Activated T-cell treated with anti-CD3 and anti-CD28 coated beads for 48 hours (primary cell): ENCODE data around the gene CYCS.
"Not testable (repeated sequence)": the region's sequence is repeated elsewhere in the genome, so short reads cannot be mapped to it uniquely, and the experiment has no call there.

Source experiments
- DNase-seq: peaks from one replicate; pipeline ENCODE4 v3.0.0-alpha.2; 2020; ENCODE audit warnings: low read depth

Gene CYCS

DNA sequence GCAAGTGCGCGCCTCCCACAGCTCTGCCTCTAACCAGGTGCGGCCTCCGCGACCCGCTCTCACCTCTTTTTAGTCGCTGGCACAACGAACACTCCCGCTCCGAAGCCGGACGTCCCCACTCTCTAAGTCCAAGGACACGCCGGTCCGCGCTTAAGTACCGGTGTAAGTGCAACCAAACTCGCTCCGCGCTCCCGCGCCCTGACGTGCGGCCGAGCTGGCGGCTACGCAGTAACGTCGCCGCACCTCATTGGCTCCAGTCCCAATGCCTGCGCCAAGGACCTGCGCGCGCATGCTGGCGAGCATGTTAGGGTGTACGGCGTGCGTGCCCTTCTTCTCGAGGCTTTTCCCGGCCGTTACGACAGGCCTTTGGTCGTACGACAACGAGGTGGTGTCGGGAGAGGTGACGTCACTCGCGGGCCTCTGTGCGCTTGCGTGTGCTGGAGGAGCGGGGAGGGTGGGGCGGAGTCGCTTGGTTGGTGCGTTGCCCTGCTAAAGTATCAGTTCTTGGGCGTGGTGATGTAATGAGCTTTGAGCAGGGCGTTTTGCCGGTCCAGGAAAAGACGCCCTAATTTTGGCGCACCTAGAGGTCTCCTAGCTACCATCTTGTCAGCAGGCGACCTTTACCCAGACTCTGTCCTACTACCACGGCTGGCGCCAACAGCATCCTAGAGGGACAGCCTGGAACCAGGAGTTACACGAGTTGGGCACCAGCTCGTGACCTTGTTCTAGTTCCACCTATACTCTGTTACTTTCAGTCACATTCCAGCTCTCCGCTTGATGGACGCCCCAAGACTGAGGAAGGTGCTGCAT, at the start of gene CYCS:
CYCS (minus strand) TSS at position 124 of the 810 bp plus-strand sequence. CDS start 1,141 bp downstream, outside the sequence.
- peak; percentile 99 for DNase-seq

DNA sequence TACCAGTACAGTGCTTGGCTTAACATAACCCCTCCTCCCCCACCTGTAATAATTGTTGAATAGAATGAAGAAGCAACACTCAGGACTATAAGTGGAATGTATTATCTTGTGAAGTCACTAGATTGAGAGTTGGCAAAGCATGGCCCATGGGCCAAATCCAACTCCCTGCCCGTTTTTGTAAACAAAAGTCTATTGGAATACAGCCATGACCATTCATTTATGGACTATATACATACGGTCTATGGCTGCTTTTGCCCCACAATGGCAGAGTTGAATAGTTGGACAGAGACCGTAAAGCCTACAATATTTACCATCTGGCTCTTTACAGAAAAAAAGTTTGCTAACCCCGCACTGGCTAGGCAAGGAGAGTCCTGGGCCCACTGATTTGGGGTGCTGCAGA, 48.1 kb upstream of the CYCS start:
- DNase-seq = no peak

DNA sequence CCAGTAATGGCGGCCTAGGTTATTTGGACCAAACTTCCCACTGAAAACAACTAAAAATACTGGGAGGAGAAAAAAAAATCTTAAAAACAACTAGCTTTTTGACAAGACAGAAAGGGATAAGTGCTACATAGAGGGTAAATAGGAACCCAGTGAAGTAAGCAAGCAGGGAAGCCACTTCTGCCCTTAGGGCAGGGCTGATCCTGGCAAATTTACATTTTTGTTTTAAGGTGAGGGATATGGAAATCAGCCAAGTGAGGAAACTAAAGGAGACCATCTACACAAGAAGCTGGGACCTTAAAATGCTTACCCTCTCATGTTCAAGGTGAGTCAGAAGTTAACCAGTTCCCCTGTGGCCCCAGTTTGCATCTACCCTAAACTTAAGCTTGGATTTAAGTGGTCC, 46.5 kb upstream of the CYCS start:
- no peak for DNase-seq

DNA sequence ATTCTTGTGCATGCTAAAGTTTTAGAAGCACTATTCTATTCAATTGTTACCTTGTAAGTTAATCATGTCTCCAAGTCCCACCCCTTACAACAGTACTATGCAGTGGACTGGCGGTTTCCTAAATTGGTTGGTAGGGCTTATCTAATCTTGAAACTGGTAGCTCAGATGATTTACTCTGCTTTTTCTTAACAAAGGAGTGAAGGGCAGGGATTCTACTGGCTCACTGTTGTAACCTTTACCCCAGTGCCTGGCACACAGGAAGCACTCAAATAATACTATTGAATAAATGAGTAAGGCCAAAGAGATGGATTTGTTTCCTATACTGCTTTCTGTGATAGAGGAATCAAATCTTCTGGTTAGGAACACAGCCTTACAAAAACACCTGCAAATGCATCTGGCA, 46.0 kb upstream of the CYCS start:
- DNase-seq = no peak

DNA sequence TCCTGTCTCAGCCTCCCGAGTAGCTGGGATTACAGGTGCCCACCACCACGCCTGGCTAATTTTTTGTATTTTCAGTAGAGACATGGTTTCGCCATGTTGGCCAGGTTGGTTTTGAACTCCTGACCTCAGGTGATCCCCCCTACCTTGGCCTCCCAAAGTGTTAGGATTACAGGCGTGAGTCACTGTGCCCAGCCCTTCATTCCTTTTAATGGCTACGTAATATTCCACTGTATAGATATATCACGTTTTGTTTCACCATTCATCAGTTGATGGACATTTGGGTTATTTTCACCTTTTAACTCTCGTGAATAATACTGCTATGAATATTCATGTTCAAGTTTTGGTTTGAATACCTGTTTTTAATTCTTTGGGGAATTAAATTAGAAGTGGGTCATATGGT, 44.6 kb upstream of the CYCS start:
- DNase-seq = no peak

DNA sequence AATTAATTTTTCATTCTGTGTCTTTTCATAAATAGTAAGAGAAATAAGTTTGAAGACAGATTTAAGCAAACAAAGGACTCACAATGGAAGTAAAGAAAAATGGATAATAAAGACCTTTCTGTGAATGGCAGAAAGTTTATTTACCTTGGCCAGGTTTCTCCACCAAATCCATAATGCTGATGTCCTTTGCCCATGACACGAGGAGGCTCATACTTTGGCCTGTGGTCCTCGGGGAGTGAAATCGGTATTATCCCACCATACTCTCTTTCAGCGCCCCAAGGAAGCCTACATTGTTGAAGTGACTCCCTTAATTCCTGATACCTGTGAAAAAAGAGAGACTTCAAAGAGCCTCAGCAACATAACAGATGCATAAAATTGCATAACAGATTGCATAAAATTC, 43.1 kb upstream of the CYCS start:
- DNase-seq = no peak

DNA sequence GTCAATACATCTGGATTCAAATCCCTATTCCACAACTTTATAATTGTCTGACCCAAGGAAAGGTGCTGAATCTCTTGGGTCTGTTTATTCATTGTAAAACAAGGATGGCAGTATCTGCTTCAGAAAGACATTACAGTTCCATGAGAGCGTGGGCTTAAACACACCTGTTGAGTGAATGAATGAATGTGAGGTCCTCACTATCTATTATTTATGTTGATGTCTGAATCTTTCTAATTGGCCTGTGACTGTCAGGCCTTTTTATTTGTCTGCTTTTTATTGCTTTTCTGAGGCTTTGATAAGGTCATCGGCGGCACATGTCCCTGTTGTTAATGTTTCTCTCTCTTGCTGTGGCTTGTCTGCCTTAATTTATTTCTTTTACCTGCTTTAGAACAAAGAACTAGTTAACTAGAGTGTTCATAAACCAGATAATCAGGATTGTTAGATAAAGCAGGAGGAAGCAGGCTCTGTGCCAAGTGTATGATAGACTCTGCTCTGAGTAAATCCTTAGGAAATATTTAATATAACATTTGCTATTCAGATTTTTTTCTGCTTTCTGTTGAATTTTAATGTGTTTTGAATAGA, 42.3 kb upstream of the CYCS start:
- no peak for DNase-seq

DNA sequence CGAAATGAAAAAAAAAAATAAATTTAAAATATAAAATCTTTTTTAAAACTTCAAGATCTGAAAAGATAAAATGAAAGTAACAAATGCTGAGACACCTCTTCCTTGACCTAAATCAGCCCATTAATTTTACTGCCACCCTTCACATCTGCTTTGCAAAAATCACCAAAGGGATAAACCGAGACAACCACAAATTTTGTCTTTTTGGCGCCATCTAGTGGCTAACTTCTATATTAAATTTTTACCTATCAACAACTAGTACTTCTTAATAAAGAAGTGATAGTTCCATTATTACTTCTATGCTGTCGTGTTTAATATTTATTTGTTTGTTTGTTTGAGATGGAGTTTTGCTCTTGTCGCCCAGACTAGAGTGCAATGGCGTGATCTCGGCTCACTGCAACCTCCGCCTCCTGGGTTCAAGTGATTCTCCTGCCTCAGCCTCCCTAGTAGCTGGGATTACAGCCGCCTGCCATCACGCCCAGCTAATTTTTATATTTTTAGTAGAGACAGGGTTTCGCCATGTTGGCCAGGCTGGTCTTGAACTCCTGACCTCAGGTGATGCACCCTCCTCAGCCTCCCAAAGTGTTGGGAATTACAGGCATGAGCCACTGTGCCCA, 35.0 kb upstream of the CYCS start:
- not testable (repeated sequence) for DNase-seq

DNA sequence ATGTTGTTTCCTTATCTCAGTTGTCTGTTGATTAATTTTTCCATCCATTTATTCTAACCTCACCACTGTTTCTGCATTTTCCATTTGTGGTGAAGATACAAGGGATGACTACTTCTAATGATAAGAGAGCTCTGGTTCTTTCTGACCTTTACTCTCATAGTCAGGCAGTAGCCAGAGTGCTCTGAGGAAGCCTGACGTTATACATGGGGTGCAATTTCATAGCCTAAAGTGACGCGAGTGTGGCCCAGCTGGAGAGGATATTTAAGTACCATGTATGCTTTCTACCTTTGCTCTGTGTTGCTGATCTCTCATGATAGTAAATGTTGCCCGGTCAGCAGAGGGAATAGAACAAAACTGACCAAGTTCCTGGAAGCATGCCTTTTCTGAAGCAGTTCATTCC, 33.9 kb upstream of the CYCS start:
- DNase-seq = no peak

DNA sequence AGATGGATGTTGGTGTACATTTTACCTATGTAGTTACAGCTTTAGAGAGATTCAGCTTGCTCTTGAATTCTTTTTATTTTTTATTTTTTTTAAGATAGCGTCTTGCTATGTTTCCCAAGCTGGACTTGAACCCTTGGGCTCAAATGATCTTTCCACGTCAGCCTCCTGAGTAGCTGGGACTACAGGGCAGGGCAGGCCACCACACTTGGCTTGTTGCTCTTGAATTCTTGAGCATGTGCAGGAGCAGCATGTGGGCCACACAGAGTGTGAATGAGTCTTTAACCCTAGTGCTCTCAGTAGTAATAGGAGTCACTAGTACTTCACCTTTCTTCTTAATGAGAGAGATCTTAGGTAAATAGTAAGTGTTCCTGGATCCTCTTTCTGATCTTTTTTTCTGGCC, 26.7 kb upstream of the CYCS start:
- no peak for DNase-seq

DNA sequence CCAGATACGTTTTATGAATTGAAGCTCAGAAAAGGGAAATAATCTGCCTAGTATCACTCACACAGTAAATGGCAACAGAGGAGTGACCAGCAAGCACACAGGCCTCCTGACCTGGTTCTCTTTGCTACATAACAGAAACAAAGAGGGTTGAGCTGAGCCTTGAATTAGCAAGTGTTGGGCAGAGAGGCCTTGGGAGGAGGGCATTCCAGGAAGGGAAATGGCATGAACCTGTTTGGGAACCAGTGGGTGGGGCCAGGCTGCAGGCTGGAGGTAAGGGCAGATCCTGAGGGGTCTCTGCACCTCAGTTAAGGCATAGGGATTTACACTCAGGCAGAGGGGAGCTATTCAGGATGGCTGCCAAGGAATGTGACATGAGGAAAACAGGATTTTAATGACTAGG, 24.8 kb upstream of the CYCS start:
- DNase-seq = no peak

DNA sequence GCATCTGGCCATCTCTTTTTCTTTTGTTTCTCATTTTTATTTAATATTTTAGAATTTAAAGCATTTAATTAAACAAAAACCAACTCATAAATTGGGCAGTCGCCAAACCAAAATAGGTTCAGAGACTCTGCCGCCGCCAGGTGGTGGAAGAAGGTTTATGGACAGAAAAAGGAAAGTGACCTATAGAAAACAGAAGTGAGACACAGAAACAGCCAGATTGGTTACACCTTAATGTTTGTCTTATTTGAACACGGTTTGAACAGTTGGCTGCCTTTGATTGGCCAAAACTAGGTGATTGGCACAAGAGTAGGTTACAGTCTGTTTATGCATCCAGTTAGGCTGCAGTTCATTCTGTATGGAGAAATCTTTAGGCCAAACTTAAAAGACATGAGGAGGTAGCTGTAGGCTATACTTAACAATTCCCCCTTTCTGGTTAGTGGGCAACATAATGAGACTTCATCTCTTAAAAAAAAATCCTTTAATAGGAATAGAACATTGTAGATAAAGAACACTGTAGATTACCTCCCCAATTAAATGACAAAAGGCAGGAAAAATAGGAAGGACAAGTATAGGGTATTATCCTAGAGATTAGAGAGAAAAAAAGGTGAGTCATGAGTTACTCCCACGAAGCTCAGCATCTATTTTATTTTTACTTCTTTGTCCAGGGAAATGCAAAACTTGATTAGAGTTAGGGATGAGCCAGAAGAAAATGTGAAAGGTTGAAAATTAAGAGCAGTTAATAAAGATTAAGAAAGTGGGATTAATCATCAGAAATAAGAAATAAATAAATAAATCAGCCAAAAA, 23.9 kb upstream of the CYCS start:
- no peak for DNase-seq

DNA sequence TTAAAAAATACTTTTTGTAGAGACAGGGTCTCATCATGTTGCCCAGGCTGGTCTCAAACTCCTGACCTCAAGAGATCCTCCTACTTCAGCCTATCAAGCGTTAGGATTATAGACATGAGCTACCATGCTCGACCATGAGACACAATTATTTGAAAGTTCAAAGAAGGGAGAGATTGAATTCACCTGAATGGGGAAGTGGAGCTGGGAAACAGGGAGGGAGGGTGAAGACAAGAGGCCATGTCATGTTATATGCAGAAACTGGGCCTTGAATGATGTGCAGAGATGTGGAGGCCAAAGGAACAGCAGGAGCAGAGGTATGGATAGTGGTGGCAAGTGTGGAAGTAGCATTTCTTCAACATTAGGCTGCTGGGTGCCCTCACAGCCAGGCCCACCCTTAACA, 18.7 kb upstream of the CYCS start:
- no peak for DNase-seq

DNA sequence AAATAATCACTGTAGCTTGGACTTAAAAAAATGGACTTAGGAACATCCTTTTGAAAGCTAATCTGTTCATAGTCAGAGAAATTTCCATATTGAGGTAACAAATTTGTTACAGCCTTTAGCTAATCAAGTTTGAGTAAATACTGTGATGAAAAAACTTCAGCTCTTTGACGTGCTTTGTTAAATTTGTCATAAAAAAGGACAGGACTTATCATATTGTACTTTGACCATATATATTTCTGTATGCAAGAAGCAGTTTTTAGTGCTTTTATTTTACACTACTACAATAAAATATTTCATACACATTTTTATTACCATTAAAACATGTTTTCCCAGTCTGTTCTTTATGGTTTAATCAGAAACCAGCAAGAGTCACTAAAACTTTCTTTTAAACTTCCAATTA, 14.5 kb upstream of the CYCS start:
- DNase-seq = no peak

DNA sequence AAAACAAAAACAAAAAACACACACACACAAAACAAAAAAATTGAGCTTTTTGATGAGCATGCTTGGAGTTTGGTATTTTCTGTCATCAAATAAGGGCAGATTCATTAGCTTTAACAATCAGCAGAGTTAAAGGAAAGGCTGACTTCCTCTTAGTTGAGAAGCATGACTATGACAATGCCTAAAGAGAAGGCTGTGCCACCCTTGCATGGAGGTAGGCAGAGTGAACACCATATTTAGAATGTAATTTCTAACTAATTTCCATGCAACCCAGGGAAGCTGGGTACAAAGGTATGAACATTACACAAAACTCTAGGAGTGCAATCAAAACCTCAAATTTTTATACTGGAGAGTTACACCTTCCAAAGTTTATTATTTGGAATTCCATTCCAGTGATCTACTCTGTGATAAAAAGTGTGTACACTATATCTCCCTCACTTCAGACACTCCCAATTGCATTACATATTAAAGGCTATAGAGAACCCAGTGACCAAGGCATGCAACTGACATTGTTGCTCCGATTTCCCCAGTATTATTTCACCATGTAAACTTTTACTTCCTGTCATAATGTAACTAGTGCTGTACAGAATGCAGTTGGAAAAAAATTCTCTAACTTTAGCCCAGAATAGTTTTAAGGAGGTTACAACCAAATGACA, 9.4 kb upstream of the CYCS start:
- no peak for DNase-seq

DNA sequence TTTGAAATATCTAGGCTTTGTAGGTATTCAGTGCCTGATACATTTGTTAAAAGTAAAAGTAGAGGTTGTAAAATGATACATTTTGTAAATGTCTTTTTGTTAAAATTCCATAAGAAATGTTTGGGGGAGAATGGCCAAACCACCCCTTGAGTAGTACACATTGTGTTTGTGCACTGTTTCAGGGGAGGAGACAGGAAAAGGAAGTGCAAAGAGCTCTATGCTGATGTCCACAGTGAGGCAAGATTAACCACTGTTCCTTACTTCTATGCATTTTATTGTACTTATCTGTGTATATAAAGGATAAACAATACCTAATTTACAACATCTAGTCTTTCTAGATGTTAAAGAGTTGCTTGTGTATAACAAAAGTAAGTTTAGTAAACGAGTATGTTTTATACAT, 7.4 kb upstream of the CYCS start:
- no peak for DNase-seq

DNA sequence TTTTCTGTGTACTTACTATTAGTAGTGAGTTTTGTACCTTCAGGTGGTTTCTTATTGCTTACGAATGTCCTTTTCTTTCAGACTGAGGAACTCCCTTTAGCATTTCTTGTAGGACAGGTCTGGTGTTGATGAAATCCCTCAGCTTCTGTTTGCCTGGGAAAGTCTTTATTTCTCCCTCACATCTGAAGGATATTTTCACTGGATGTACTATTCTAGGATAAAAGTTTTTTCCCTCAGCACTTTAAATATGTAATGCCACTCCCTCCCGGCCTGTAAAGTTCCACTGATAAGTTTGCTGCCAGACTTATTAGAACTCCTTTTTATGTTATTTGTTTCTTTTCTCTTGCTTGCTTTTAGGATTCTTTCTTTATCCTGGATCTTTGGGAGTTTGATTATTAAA, 1.7 kb upstream of the CYCS start:
- DNase-seq = no peak

DNA sequence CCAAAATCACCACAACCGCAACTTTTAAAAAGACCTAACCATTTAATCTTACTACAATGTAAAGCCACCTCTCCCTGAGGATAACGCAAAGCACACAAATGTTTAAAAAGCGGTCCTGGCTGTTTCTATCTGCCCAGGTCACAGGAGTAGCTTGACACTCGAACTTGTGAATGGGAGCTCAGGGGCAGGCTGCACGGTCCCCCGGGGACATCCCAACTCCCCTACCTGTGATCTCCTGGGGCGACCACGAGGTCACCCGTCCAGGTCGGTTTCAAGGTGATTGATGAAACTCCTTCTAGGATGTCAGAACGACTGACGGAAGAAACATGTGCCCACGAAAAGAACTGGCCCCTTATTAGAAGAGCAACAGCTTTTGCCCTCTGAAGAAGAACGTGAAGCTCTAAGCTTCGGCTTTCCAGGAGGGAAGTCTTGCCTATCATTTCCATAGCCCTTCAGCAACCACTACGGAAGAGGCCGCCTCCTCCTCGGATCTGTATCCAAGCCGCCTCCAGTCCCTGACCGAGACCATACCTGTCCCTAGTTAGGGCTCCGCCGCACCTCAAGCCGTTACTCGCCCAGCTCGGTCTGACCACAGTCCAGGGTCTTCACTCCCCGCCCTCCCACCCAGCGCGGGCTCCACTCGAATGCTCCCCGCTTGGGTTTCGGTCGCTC, 459 bp downstream of the CYCS start:
- DNase-seq = no peak

DNA sequence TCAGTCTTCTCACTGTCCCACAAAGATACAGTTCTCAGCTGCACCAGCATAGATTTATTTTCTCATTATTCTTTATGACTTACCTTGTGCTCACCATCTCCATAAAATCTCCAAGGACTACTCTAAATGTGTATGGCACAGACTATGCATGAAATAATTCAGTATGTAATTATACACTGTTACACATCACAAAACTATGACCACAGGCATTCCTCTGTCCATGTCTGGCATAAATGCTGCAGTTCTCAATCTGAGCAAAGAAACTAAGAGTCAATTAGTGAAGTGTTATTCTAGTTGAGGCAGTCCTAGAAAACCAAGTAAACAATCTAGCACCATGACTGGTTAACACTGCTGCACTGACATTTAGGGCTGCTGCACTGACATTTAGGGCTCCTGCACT, 2.7 kb downstream of the CYCS start:
- DNase-seq = no peak

DNA sequence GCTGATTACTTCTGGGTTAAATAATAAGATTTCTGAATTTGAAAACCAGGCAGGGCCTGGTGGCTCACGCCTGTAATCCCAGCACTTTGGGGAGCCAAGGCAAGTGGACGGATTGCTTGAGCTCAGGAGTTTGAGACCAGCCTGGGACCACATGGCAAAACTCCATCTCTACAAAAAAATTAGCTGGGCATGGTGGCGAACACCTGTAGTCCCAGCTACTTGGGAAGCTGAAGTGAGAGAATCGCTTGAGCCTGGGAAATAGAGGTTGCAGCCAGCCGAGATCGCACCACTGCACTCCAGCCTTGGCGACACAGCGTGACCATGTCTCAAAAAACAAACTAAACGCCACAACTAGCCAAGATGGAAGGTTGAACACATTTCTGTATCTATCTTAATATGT, 3.5 kb downstream of the CYCS start:
- DNase-seq = no peak

DNA sequence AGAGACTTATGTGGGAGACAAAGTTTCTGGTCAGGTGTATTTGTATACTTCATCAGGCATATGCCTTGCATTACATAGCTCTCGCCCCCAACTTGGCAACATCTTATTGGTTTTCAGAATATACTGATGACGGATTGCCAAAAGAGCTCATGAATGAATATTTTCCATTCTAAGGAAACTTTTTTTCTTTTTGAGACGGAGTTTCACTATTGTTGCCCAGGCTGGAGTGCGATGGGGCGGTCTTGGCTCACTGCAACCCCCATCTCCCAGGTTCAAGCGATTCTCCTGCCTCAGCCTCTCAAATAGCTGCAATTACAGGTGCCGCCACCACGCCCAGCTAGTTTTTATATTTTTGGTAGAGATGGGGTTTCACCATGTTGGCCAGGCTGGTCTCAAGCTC, 6.0 kb downstream of the CYCS start:
- no peak for DNase-seq
